ENCODE measurements around the gene BCR. TPM values are rescaled to one million over a fixed set of nuclear protein-coding genes. Genes with fewer than 3 reads are reported as not detected.

BCR gene
- total RNA-seq, 2 experiments from 2014 or later, result 42.2 to 51.3 TPM

DNA sequence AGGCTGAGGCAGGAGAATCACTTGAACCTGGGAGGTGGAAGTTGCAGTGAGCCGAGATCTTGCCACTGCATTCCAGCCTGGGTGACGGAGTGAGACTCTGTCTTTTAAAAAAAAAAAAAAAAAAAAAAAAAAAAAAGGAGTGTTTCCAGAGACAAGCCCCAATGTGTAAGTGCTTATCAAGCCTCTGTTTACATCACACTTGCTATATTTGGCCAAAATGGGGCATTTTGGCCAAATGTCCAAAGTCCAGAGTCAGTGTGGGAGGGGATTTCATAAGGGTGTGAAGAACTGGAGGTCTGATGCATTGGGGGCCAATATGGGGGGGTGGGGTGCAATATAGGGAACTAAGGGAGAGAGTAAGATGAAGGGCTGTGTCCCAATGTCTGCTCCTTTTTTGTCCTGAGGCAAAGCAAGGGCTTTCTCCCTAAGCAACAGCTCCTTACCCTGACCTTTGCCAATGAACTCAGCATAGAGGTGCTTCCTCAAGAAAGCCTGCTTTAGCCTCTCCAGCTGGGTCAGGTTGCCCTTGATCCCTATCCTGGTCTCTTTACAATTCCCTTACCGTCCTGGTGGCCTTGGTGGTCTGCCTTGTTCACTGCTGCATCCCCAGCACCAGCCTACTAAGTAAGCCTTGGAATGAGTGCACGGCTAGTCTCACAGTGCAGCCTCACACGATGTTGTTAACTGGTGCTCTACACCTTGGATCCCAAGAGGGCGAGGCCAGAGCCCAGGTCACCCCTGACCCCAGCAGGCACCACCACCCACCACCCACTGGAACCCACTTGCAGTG is 14.1 kb upstream of the BCR start:
- Histone ChIP-seq H3K27ac (ENCODE audit: low read depth, low read length, poor library complexity, severe bottlenecking) (no peak overlapping the region), H3K4me2 (ENCODE audit: low read length) (no peak overlapping the region), H3K9me2 (ENCODE audit: insufficient read depth, low read length) (no peaks in the 10 kb centered on the region), H4K20me1 (ENCODE audit: insufficient read depth, low read length) (no peaks in the 10 kb centered on the region), H3K79me2 (ENCODE audit: insufficient read depth, low read depth, low read length) (no peaks in the 10 kb centered on the region), H3K4me1 (ENCODE audit: insufficient read depth, low read length, poor library complexity, severe bottlenecking) (peaks cover 6% of the 10 kb centered on the region), H3K4me3 (ENCODE audit: low read depth, low read length, poor library complexity, severe bottlenecking) (no peak overlapping the region), H3K36me3 (ENCODE audit: insufficient read depth, low read length) (no peaks in the 10 kb centered on the region), H2AFZ (ENCODE audit: low read length) (no peak overlapping the region), H3K9me3 (ENCODE audit: low read length) (no peaks in the 10 kb centered on the region)
- no TSS peak for BruUV-seq (replicated peaks)
- TF ChIP-seq, protein P1, sequence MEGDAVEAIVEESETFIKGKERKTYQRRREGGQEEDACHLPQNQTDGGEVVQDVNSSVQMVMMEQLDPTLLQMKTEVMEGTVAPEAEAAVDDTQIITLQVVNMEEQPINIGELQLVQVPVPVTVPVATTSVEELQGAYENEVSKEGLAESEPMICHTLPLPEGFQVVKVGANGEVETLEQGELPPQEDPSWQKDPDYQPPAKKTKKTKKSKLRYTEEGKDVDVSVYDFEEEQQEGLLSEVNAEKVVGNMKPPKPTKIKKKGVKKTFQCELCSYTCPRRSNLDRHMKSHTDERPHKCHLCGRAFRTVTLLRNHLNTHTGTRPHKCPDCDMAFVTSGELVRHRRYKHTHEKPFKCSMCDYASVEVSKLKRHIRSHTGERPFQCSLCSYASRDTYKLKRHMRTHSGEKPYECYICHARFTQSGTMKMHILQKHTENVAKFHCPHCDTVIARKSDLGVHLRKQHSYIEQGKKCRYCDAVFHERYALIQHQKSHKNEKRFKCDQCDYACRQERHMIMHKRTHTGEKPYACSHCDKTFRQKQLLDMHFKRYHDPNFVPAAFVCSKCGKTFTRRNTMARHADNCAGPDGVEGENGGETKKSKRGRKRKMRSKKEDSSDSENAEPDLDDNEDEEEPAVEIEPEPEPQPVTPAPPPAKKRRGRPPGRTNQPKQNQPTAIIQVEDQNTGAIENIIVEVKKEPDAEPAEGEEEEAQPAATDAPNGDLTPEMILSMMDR (conservative IDR thresholded peaks at IDR 0.05; ENCODE audit: low read length), result no peak
- TF ChIP-seq EZH2phosphoT487 (IDR thresholded peaks at IDR 0.05; ENCODE audit: borderline replicate concordance, low read depth, low read length), result no peak
- ChIA-PET CTCF (ENCODE audit: unreplicated experiment) (no interaction called here), POLR2A (interaction anchor here (0.6 to 0.7 kb wide), 3 partner anchors 8 to 1773 kb away, joined by 3 to 5 read pairs (median 3); no protein-coding TSS in a partner anchor)
- intact Hi-C loops (cut with micrococcal nuclease; ENCODE audit: unreplicated experiment), result no loop called here
- DNase-seq (ENCODE audit: low spot score), result no peak

DNA sequence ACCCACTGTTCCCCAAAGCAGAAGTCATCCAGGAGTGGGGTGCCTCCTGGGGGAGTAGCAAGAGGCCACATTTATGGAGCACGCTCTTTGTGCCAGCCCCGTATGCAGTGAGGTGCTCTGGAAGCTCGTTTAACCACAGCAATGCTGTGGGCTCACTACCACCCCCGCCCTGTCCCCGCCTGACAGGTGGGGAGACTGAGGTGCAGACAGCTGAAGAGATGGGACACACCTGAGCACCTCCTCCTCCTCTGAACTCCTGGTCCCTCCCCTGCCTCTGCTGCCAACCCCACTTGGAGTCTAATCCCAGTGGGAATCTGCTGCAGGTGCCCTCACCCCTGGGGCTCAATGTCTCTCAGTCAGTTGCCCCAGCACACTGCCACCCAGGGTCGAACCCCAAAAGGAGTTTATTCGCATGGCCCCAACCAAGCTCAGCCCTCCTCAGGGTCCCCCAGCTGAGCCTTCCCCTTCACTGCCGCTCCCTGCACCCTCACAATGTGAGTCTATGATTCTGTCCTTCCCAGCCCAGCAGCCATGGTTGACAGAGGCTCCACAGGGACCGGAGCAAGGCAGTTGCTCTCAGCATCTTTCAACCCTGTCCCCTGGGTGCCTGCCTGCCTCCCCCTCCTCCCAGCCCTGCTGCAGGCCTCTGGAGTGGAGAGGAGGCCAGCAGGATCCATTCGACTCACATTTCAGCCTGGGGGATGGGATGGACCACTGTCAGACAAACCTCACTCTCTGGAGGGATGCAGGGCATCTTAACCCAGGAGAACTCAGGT is 13.3 kb upstream of the BCR start:
- Histone ChIP-seq H2AFZ (ENCODE audit: low read length) (no peak overlapping the region), H3K4me3 (ENCODE audit: low read depth, low read length, poor library complexity, severe bottlenecking) (no peak overlapping the region), H3K36me3 (ENCODE audit: insufficient read depth, low read length) (no peaks in the 10 kb centered on the region), H3K27ac (ENCODE audit: low read depth, low read length, poor library complexity, severe bottlenecking) (no peak overlapping the region), H3K4me2 (ENCODE audit: low read length) (no peak overlapping the region), H3K9me3 (ENCODE audit: low read length) (no peaks in the 10 kb centered on the region), H3K9me2 (ENCODE audit: insufficient read depth, low read length) (no peaks in the 10 kb centered on the region), H3K4me1 (ENCODE audit: insufficient read depth, low read length, poor library complexity, severe bottlenecking) (peaks cover 6% of the 10 kb centered on the region), H4K20me1 (ENCODE audit: insufficient read depth, low read length) (no peaks in the 10 kb centered on the region), H3K79me2 (ENCODE audit: insufficient read depth, low read depth, low read length) (no peaks in the 10 kb centered on the region)
- TF ChIP-seq, protein P1 (conservative IDR thresholded peaks at IDR 0.05; ENCODE audit: low read length), result no peak
- no peak for TF ChIP-seq EZH2phosphoT487 (IDR thresholded peaks at IDR 0.05; ENCODE audit: borderline replicate concordance, low read depth, low read length)
- BruUV-seq (replicated peaks), result no TSS peak
- no peak for DNase-seq (ENCODE audit: low spot score)
- CTCF ChIA-PET (ENCODE audit: unreplicated experiment), result no interaction called here
- intact Hi-C loops (cut with micrococcal nuclease; ENCODE audit: unreplicated experiment), result no loop called here
- POLR2A ChIA-PET, result no interaction called here
